Effector memory CD8-positive, alpha-beta T cell (primary cell): ENCODE data around the gene SEC14L5.
A peak's percentile ranks its signal among the peaks of the same experiment; 100 is the strongest.

ENCODE experiments used
- ATAC-seq: fragments of 150-1000 bp; cut with Tn5 transposase; replicated peaks from 2 replicates; pipeline ENCODE4 v1.10.0; 2021; ENCODE audit warnings: mild to moderate bottlenecking, moderate library complexity
- DNase-seq, 3 experiments: peaks; one replicate each; pipeline ENCODE4 v3.0.0; 2021
- H3K27ac Mint-ChIP-seq, 2 donors: one replicate each; pipeline ENCODE4 v1.8.0; 2022; ENCODE audit warnings: mild to moderate bottlenecking in 2 of 2, mixed read lengths in 2 of 2, moderate library complexity in 2 of 2
- H3K27me3 Mint-ChIP-seq, 2 donors: one replicate each; pipeline ENCODE4 v1.8.0; 2022; ENCODE audit warnings: mixed read lengths in 2 of 2
- H3K36me3 Mint-ChIP-seq: one replicate; pipeline ENCODE4 v1.8.0; 2022; ENCODE audit warnings: mild to moderate bottlenecking, moderate library complexity, mixed read lengths; ENCODE audit not compliant: insufficient read depth
- H3K4me1 Mint-ChIP-seq, 2 donors: one replicate each; pipeline ENCODE4 v1.8.0; 2022; ENCODE audit warnings: low read depth in 2 of 2, mixed read lengths in 2 of 2
- H3K4me3 Mint-ChIP-seq, 2 donors: one replicate each; pipeline ENCODE4 v1.8.0; 2022; ENCODE audit warnings: mild to moderate bottlenecking in 2 of 2, mixed read lengths in 2 of 2, moderate library complexity in 2 of 2
- H3K9me3 Mint-ChIP-seq, 2 donors: one replicate each; pipeline ENCODE4 v1.8.0; 2022; ENCODE audit warnings: mixed read lengths in 2 of 2

The SEC14L5 gene

GRCh38 chr16:4935241-4935855, 22.8 kb upstream of the SEC14L5 start:
- DNase-seq, result no peak
- H3K36me3 Mint-ChIP-seq, result peaks cover 4% of the 10 kb centered on the region
- no peak overlapping the region for H3K27ac Mint-ChIP-seq
- H3K4me1 Mint-ChIP-seq, result peaks cover 0 to 8% of the 10 kb centered on the region in 2 donors
- peaks cover 44 to 82% of the 10 kb centered on the region in 2 donors for H3K27me3 Mint-ChIP-seq
- no peaks in the 10 kb centered on the region for H3K9me3 Mint-ChIP-seq
- H3K4me3 Mint-ChIP-seq, result peak overlapping the region in 1 of 2 donors; percentile 51
- no peak for ATAC-seq

DNA sequence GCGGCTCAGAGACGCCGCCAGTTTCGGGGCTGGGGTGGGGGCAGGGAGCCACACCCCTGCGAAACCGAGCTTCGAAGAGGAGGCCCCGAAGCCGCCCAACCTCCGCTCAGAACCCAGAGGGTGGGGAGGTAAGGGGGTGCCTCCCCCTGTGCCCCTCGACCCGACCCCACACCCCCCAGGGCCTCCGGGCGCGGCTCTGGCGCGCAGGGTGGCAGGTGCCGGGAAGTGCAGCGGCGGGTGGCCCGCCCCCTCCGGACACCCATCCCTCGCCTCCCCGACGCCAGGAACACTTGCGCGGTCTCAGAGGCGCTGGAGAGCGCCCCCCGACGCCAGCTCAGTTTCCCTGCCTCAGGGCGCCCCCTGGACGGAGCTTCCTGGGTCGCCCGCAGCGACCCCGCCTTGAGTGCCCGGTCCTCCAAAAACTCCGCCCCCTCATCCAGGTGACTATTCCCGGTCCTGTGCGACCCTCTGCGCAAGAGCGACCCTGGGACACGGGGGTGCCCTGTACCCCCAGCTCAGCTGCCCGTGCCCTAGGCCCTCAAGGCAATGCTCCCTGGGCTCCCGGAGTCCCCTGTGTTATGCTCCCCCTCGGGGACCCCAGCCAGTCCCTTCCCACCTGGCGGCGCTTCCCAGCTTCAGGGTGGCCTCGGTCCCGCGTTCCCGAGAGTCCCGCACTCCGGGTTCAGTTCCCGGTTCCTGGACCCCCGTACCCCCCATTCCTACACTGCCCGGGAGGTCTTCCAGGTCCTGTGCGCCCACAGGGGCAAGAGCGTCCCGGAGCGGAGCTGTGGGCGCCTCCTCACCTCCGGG, 21.7 kb upstream of the SEC14L5 start:
- Mint-ChIP-seq H3K36me3 (peaks cover 4% of the 10 kb centered on the region), H3K9me3 (no peaks in the 10 kb centered on the region), H3K4me1 (peaks cover 0 to 8% of the 10 kb centered on the region in 2 donors), H3K27me3 (peaks cover 42 to 81% of the 10 kb centered on the region in 2 donors), H3K27ac (peak overlapping the region in 1 of 2 donors; percentile 60), H3K4me3 (peak overlapping the region; percentile 71 to 80)
- no peak for ATAC-seq
- no peak for DNase-seq

DNA sequence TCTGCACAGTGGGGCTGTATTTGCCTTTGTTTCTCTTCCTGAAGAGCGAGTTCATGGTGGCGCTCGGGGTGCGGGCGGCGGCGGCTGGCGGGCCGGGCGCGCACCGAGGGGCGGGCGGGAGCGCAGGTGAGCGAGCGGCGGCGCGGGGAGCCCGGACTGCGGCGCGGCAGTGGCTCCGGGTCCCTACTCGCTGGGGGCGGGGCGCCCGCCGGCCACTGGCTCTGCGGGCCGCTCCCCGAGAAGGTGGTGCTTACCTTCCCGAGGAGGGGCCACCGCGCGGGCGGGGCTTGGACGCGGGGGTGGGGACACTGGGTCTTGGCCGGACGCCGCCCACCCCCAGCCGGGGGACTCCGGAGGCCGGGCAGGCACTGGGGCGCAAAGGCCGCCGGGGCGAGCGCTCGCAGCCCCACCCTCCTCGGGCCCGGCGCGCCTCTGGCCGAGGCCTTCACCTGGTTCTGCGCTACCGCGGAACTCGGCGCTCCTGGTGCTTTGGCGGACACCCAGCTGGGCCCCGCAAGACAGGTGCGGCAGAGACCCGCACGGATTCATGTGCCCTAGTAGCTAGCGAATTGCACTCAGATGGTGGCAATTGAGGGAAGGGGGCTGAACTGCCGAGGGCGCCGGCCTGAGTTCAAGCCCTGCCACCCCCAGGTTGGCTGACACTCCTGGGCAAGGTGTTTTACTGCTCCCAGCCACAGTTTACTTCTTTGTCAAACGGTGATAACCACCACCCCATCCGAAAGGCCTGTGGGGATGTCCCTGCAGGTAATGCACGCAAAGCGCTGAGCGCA, 20.9 kb upstream of the SEC14L5 start, which contains the start of gene PPL:
Gene PPL, minus strand, starts transcription at position 158 of the 791 bp plus-strand sequence. Its CDS starts 103 bp downstream, at position 55.
- ATAC-seq (no peak), DNase-seq (no peak)
- Mint-ChIP-seq H3K4me1 (peaks cover 0 to 8% of the 10 kb centered on the region in 2 donors), H3K9me3 (no peaks in the 10 kb centered on the region), H3K4me3 (peak within 1 kb of the TSS; percentile 71 to 80), H3K27me3 (peaks cover 42 to 76% of the 10 kb centered on the region in 2 donors), H3K27ac (peak within 1 kb of the TSS in 1 of 2 donors; percentile 60), H3K36me3 (peaks cover 4% of the 10 kb centered on the region)

DNA sequence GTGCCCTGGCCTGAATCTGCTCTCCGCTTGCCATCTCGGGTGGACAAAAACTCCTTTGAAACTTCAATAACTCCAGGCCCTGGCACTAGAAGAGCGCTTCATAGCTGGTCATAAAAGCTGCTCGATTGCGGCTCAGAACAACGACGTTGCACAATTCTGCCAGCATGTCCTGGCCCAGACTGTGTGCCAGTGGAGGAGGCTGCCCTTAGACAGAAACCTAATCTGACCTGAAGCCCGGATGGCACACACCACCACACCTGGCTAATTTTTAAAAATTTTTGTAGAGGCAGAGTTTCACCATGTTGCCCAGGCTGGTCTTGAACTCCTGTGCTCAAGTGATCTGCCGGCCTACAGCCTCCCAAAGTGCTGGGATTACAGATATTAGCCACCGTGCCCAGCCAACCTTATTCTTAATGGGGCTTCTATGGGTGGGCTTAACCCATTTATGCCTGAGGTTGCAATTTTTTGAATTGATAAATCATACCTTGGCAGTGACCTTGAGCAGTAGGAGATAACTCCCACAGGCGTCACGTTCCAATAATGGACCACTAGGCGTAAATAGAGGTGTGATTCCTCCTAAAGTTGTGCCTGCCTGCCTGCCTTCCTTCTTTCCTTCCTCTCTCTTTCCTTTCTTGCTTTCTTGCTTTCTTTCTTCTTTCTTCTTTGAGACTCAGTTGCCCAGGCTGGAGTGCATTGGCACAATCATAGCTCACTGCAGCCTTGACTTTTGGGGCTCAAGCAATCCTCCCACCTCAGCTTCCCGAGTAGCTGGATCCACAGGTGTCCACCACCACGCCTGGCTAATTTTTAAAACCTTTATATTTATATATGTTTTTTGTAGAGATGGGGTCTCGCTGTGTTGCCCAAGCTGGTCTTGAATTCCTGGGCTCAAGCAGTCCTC, 20.1 kb upstream of the SEC14L5 start:
- peak overlapping the region; percentile 49 to 55 for H3K4me3 Mint-ChIP-seq
- peaks cover 0 to 8% of the 10 kb centered on the region in 2 donors for H3K4me1 Mint-ChIP-seq
- H3K36me3 Mint-ChIP-seq, result peaks cover 4% of the 10 kb centered on the region
- peaks cover 42 to 73% of the 10 kb centered on the region in 2 donors for H3K27me3 Mint-ChIP-seq
- ATAC-seq (no peak), DNase-seq (no peak)
- no peaks in the 10 kb centered on the region for H3K9me3 Mint-ChIP-seq
- no peak overlapping the region for H3K27ac Mint-ChIP-seq

DNA sequence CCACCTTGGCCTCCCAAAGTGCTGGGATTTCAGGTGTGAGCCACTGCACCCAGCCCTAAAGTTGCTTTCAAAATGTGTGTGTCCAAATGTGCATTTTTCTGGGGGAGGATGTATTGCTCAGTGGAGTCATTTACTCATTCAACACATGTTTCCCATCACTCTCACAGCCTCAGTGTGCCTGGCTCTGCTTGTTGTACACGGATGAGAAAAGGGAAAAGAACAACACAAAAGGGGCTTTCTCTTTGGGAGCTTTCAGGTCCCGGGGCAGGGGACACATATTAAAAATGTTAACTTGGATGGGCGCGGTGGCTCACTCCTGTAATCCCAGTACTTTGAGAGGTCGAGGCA, 19.5 kb upstream of the SEC14L5 start:
- Mint-ChIP-seq H3K4me1 (peaks cover 0 to 6% of the 10 kb centered on the region in 2 donors), H3K36me3 (peaks cover 4% of the 10 kb centered on the region), H3K9me3 (no peaks in the 10 kb centered on the region), H3K27ac (no peak overlapping the region), H3K4me3 (no peak overlapping the region), H3K27me3 (peaks cover 38 to 71% of the 10 kb centered on the region in 2 donors)
- no peak for ATAC-seq
- DNase-seq, result no peak

GRCh38 chr16:4940719-4941118, 17.4 kb upstream of the SEC14L5 start:
- H3K27me3 Mint-ChIP-seq, result peaks cover 35 to 65% of the 10 kb centered on the region in 2 donors
- H3K4me3 Mint-ChIP-seq, result no peak overlapping the region
- no peak for ATAC-seq
- no peak overlapping the region for H3K27ac Mint-ChIP-seq
- DNase-seq, result no peak
- H3K4me1 Mint-ChIP-seq, result peaks cover 0 to 5% of the 10 kb centered on the region in 2 donors
- peaks cover 4% of the 10 kb centered on the region for H3K36me3 Mint-ChIP-seq
- H3K9me3 Mint-ChIP-seq, result no peaks in the 10 kb centered on the region

- Mint-ChIP-seq H3K27me3 (peaks cover 36 to 66% of the 10 kb centered on the region in 2 donors), H3K36me3 (peaks cover 4% of the 10 kb centered on the region), H3K9me3 (no peaks in the 10 kb centered on the region), H3K4me1 (peaks cover 0 to 1% of the 10 kb centered on the region in 2 donors), H3K4me3 (no peak overlapping the region), H3K27ac (no peak overlapping the region)
- no peak for DNase-seq
- ATAC-seq, result no peak
These were observed 15.6 kb upstream of the SEC14L5 start for GRCh38 chr16:4942481-4942880.

DNA sequence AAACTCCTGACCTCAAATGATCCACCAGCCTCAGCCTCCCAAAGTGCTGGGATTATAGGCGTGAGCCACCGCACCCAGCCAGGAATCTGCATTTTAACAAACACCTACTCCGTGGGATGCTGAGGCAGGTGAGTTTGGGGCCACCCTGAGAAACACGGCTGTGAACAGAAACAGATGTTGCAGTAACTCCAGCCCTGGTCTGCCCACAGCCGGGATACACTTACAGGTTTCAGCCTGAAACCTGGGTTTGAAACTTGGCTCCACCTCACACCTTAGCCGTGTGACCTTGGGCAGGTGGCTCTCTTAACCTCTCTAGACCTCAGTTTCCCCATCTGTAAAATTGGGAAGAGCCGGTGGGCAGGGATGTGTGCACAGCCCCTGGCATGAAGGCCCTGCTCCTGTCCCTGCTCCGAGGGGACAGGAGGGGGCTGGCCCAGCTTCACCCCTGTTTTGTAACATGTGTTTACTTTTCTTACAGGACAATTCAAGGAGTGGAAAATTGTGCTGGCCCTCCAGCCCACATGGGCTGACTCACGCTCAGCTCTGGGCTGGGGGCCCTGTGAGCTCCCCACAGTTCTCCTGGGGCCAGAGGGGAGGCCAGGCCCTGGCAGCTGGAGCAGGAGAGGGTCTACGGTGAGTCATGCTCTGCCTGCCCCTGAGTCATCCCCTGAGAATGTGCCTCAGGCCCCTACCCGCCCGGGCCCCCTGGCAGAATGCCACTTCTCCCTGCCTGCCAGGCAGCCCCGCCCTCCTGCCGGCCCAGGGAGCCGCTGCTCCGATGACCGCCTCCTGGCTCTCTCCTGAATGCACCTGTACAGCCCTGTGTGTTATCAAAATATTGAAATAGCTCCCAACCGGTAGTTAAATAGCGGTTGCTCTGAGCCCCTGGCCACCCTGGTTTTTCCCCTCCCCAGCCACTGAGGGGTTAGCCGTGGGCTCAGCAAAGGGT, 13.5 kb upstream of the SEC14L5 start:
- Mint-ChIP-seq H3K9me3 (no peaks in the 10 kb centered on the region), H3K36me3 (no peaks in the 10 kb centered on the region), H3K27ac (no peak overlapping the region), H3K4me3 (no peak overlapping the region), H3K4me1 (peaks cover 0 to 2% of the 10 kb centered on the region in 2 donors), H3K27me3 (peaks cover 33 to 71% of the 10 kb centered on the region in 2 donors)
- ATAC-seq (no peak), DNase-seq (no peak)

- H3K4me3 Mint-ChIP-seq, result no peak overlapping the region
- ATAC-seq, result no peak
- H3K9me3 Mint-ChIP-seq, result no peaks in the 10 kb centered on the region
- no peaks in the 10 kb centered on the region for H3K36me3 Mint-ChIP-seq
- no peak for DNase-seq
- peaks cover 37 to 72% of the 10 kb centered on the region in 2 donors for H3K27me3 Mint-ChIP-seq
- H3K4me1 Mint-ChIP-seq, result peaks cover 0 to 2% of the 10 kb centered on the region in 2 donors
- H3K27ac Mint-ChIP-seq, result no peak overlapping the region
These were observed 12.3 kb upstream of the SEC14L5 start for GRCh38 chr16:4945560-4946502.

GRCh38 chr16:4946917-4947316, 11.2 kb upstream of the SEC14L5 start:
- Mint-ChIP-seq H3K27me3 (peaks cover 32 to 64% of the 10 kb centered on the region in 2 donors), H3K4me1 (peaks cover 0 to 2% of the 10 kb centered on the region in 2 donors), H3K9me3 (no peaks in the 10 kb centered on the region), H3K27ac (no peak overlapping the region), H3K4me3 (no peak overlapping the region), H3K36me3 (no peaks in the 10 kb centered on the region)
- DNase-seq, result no peak
- no peak for ATAC-seq
